BLaER1 treated with 17β-estradiol and CSF1 and Interleukin-3, amounts not matched to agents 10 nM and 100 nM (cell line): Measurements from ENCODE around the gene NHS.

Experiments used
- H3K27ac ChIP-seq, 11 experiments: shearing (Covaris generic); formaldehyde crosslinking; 2 replicates each; pipeline ENCODE4 v1.8.1; 2022
- H3K27me3 ChIP-seq, 11 experiments: shearing (Covaris generic); formaldehyde crosslinking; 2 replicates each; pipeline ENCODE4 v1.8.1; 2022
- H3K36me3 ChIP-seq, 11 experiments: shearing (Covaris generic); formaldehyde crosslinking; 2 replicates each; pipeline ENCODE4 v1.8.1; 2022
- H3K4me1 ChIP-seq, 10 experiments: shearing (Covaris generic); formaldehyde crosslinking; 2 replicates each; pipeline ENCODE4 v1.8.1; 2022
- H3K4me2 ChIP-seq, 11 experiments: shearing (Covaris generic); formaldehyde crosslinking; 2 replicates each; pipeline ENCODE4 v1.8.1; 2022
- H3K4me3 ChIP-seq, 10 experiments: shearing (Covaris generic); formaldehyde crosslinking; 2 replicates each; pipeline ENCODE4 v1.8.1; 2022
- H3K9ac ChIP-seq, 11 experiments: shearing (Covaris generic); formaldehyde crosslinking; 2 replicates each; pipeline ENCODE4 v1.8.1; 2022
- H3K9me3 ChIP-seq, 11 experiments: shearing (Covaris generic); formaldehyde crosslinking; replicated peaks in 1 of 11; 2 replicates each; pipeline ENCODE4 v1.8.1; 2022
- H4K20me1 ChIP-seq, 11 experiments: shearing (Covaris generic); formaldehyde crosslinking; 2 replicates each; pipeline ENCODE4 v1.8.1; 2022
- Cebpa-rat ChIP-seq, 11 experiments: shearing (Covaris generic); IDR thresholded peaks; 2 replicates each; pipeline ENCODE4 v1.8.1; 2022

The NHS gene

DNA sequence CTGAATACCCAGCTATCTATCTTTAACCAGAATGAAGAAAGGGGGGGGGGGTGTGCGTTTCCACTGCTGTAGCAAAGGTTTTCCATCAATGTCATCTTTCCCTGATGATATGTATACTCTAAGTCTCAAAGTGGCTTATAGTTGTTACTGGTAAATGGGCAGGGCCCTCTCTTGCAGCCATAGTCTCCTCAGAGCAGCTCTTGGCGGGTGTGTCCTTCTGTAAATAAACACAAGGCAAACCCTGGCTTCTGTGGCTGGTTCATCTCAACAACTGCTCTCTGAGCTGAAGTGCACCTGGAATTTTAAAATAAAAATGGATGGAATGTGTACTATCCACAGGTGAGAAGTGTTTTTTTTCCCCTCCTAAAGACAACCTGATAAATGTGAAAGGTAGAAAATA lies 304.8 kb downstream of the NHS start:
- H3K9me3 ChIP-seq = peaks cover 13 to 26% (median 18%) of the 10 kb centered on the region in 11 experiments; a peak in 21 of 22 replicates
- peaks cover 2 to 13% (median 9%) of the 10 kb centered on the region in 10 experiments; a peak in 15 of 20 replicates for H3K4me1 ChIP-seq
- H3K9ac ChIP-seq = no peak overlapping the region
- H3K36me3 ChIP-seq = no peaks in the 10 kb centered on the region
- H3K4me3 ChIP-seq = no peak overlapping the region
- H3K27ac ChIP-seq = no peak overlapping the region
- peak overlapping the region in 7 of 11 experiments; percentile 11 to 30 (median 17); a peak in 9 of 22 replicates for H3K4me2 ChIP-seq
- no peak for TF ChIP-seq Cebpa-rat (IDR thresholded peaks at IDR 0.05)
- peaks cover 97 to 100% (median 99%) of the 10 kb centered on the region in 11 experiments for H3K27me3 ChIP-seq
- H4K20me1 ChIP-seq = no peaks in the 10 kb centered on the region

DNA sequence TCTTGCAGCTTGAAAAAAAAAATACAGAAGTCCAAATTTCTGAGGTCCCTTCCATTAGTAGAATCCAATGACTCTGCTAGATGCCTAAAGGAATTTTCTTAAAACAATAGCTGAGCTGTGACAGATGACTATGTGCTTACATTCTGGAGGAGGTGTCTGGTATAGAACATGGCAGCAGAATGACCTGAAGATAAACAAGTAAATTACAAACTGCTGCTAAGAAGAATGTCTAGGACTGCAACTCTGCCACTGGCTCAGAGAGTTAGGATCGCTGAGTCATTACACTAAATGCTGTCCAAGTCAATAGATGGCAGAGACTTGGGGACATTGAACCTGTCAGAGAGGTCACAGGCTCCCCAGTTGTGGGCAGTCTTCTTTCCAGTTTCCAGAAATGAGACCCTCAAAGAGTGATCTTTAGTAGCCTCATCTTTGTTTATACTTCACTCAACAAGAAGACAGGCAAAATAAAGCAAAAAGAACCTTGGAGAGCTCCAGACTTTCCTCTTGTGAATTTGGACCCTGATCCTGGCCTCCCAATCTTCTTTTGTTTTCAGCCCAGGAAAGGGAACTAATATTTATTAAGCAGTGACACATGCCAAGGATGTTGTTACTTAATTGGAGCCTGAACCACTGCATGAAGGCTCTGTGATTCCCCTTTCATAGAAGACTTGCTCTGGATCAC lies 305.9 kb downstream of the NHS start:
- Histone ChIP-seq H3K4me2 (0 out of 22 replicates have a peak overlapping the region, but pooled peaks of 1 of the 11 experiments have one; percentile 30), H3K9ac (no peak overlapping the region), H3K4me3 (no peak overlapping the region), H3K27me3 (peaks cover 99 to 100% (median 100%) of the 10 kb centered on the region in 11 experiments), H4K20me1 (no peaks in the 10 kb centered on the region), H3K27ac (no peak overlapping the region), H3K4me1 (peaks cover 0 to 9% (median 7%) of the 10 kb centered on the region in 10 experiments; a peak in 9 of 20 replicates), H3K9me3 (peaks cover 14 to 35% (median 20%) of the 10 kb centered on the region in 11 experiments; a peak in 21 of 22 replicates), H3K36me3 (no peaks in the 10 kb centered on the region)
- TF ChIP-seq Cebpa-rat (IDR thresholded peaks at IDR 0.05) = no peak

DNA sequence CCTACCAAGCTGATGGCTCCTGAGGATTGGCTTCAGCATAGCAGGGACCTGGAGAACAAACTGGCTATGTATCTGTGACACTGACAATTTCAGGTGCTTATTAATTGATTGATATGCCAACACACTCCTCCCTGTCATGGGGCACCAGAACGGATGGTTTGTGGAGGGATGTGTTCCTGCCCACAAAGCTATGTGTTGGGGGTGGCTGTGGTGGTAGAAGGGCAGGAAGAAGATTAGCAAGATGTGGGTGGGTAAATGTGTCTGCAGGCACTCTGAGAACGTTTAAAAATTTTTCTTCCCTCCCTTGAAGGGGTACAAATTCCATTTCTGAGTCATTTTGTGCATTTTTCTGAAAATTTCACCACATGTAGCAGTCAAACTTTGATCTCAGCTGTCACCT lies 307.3 kb downstream of the NHS start:
- no peaks in the 10 kb centered on the region for H3K36me3 ChIP-seq
- no peak for TF ChIP-seq Cebpa-rat (IDR thresholded peaks at IDR 0.05)
- H3K4me2 ChIP-seq = no peak overlapping the region
- H4K20me1 ChIP-seq = no peaks in the 10 kb centered on the region
- H3K9ac ChIP-seq = no peak overlapping the region
- no peak overlapping the region for H3K4me3 ChIP-seq
- H3K9me3 ChIP-seq = peaks cover 14 to 41% (median 25%) of the 10 kb centered on the region in 11 experiments; a peak in 21 of 22 replicates
- peaks cover 0 to 9% (median 7%) of the 10 kb centered on the region in 10 experiments; a peak in 9 of 20 replicates for H3K4me1 ChIP-seq
- no peak overlapping the region for H3K27ac ChIP-seq
- H3K27me3 ChIP-seq = peaks cover 99 to 100% (median 100%) of the 10 kb centered on the region in 11 experiments

DNA sequence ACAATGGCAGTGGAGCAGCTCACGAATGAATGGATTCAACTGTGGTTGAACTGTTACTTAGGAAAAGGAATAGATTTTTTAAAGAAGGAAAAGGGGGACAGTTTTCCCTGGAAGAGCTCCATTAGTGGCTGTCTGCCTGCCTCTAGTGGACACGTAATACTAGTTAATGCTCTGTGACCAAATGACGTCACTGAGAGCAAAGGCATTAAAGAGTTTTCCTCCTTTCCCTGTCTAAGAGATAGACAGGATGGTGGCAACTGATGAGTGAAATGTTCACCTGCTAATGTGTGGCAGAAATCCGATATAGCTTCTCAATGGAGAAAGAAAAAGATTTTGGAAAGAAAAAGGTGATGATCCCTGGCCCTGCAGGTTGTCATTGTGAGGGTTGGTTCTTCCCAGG lies 310.0 kb downstream of the NHS start:
- peaks cover 90 to 100% (median 99%) of the 10 kb centered on the region in 11 experiments for H3K27me3 ChIP-seq
- no peak overlapping the region for H3K9ac ChIP-seq
- no peaks in the 10 kb centered on the region for H3K36me3 ChIP-seq
- no peaks in the 10 kb centered on the region; a peak in 1 of 22 replicates for H4K20me1 ChIP-seq
- H3K4me3 ChIP-seq = no peak overlapping the region
- TF ChIP-seq Cebpa-rat (IDR thresholded peaks at IDR 0.05) = no peak
- peaks cover 14 to 41% (median 25%) of the 10 kb centered on the region in 11 experiments; a peak in 21 of 22 replicates for H3K9me3 ChIP-seq
- no peak overlapping the region for H3K27ac ChIP-seq
- H3K4me2 ChIP-seq = no peak overlapping the region
- H3K4me1 ChIP-seq = peaks cover 0 to 13% (median 9%) of the 10 kb centered on the region in 10 experiments; a peak in 15 of 20 replicates

DNA sequence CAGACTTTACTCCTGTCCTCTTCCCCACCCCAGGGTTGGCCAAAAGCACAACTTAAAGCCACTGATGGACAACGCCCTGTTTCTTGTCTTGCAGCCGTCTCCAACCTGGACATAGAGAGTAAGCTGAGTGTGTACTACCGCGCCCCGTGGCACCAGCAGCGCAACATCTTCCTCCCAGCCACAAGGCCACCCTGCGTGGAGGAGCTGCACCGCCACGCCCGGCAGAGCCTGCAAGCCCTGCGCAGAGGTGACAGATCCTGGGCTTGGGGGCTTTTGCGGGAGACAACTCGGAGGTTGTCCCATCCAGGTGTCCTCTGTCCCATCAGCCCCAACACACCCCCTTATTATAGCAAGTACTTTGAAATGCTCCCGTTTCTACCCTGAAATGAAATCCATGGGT lies 312.6 kb downstream of the NHS start:
- H3K9me3 ChIP-seq = peaks cover 14 to 39% (median 23%) of the 10 kb centered on the region in 11 experiments; a peak in 21 of 22 replicates
- no peak overlapping the region for H3K4me3 ChIP-seq
- peaks cover 77 to 100% (median 95%) of the 10 kb centered on the region in 11 experiments for H3K27me3 ChIP-seq
- peaks cover 0 to 19% (median 10%) of the 10 kb centered on the region in 10 experiments; a peak in 13 of 20 replicates for H3K4me1 ChIP-seq
- H3K27ac ChIP-seq = no peak overlapping the region
- TF ChIP-seq Cebpa-rat (IDR thresholded peaks at IDR 0.05) = no peak
- no peak overlapping the region for H3K9ac ChIP-seq
- peaks cover 0 to 10% (median 0%) of the 10 kb centered on the region in 11 experiments; a peak in 2 of 22 replicates for H4K20me1 ChIP-seq
- no peaks in the 10 kb centered on the region for H3K36me3 ChIP-seq
- H3K4me2 ChIP-seq = no peak overlapping the region

DNA sequence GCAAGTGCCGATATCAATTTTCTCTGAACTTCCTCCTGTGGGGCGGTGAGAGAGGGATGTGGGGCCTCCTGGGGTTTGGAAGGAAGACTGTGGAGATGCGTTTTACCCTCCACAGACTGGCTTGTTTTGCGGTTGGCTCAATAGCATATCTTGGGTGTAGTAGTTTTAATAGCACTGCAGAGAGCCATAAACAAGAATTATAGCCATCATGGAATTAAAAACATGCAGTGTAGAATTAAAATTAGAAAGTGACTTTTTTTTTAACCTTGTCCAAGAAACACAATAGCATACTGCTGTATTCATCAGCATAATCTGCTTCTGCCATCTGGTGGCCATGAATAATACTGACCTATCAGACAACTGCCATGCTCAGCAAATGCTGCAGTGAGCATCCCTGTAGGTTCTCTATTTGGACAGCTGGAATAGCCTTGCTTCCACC lies 315.0 kb downstream of the NHS start:
- Histone ChIP-seq H3K27me3 (peaks cover 69 to 99% (median 93%) of the 10 kb centered on the region in 11 experiments), H4K20me1 (peaks cover 0 to 10% (median 0%) of the 10 kb centered on the region in 11 experiments; a peak in 2 of 22 replicates), H3K9ac (no peak overlapping the region), H3K4me3 (no peak overlapping the region), H3K4me1 (peaks cover 0 to 26% (median 11%) of the 10 kb centered on the region in 10 experiments; a peak in 13 of 20 replicates), H3K27ac (no peak overlapping the region), H3K4me2 (peak overlapping the region in 9 of 11 experiments; percentile 1 to 56 (median 20); a peak in 10 of 22 replicates), H3K36me3 (no peaks in the 10 kb centered on the region), H3K9me3 (peaks cover 0 to 15% (median 4%) of the 10 kb centered on the region in 11 experiments; a peak in 9 of 22 replicates)
- TF ChIP-seq Cebpa-rat (IDR thresholded peaks at IDR 0.05) = no peak

DNA sequence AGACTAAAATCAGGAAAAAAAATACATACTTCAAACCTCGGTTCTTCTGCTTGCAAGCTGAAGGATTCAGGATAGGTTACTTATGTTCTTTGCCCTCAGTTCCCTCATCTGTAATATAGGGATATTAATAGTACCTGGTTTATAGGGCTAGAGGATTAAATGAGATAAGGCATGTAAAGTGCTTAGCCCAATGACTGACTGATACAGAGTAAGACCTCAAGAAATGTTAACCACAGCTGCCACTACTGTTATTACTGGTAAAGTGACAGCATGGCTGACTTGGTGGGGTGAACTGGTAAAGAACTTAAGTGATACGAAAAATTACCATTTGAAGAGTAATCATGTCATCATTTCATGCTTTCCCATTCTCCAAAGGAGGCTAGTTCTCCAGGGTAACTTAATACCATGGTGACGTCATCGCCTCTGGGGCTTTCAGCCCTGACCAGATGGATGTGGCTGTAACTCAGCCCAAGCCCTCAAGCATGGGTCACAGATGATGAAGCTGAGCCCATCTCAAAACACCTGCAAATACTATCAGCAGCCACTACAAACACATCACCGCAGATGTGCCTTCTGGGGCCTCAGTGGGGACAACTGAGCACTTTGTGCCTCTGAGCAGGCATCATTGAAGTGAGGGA lies 317.8 kb downstream of the NHS start:
- no peak overlapping the region for H3K9ac ChIP-seq
- H3K27me3 ChIP-seq = peaks cover 55 to 96% (median 86%) of the 10 kb centered on the region in 11 experiments
- no peak overlapping the region for H3K27ac ChIP-seq
- no peak for TF ChIP-seq Cebpa-rat (IDR thresholded peaks at IDR 0.05)
- H3K36me3 ChIP-seq = no peaks in the 10 kb centered on the region
- peaks cover 0 to 10% (median 0%) of the 10 kb centered on the region in 11 experiments; a peak in 2 of 22 replicates for H4K20me1 ChIP-seq
- H3K9me3 ChIP-seq = no peaks in the 10 kb centered on the region
- H3K4me1 ChIP-seq = peaks cover 0 to 26% (median 11%) of the 10 kb centered on the region in 10 experiments; a peak in 13 of 20 replicates
- H3K4me3 ChIP-seq = no peak overlapping the region
- H3K4me2 ChIP-seq = peak overlapping the region in 4 of 11 experiments; percentile 4 to 19 (median 16); a peak in 3 of 22 replicates

DNA sequence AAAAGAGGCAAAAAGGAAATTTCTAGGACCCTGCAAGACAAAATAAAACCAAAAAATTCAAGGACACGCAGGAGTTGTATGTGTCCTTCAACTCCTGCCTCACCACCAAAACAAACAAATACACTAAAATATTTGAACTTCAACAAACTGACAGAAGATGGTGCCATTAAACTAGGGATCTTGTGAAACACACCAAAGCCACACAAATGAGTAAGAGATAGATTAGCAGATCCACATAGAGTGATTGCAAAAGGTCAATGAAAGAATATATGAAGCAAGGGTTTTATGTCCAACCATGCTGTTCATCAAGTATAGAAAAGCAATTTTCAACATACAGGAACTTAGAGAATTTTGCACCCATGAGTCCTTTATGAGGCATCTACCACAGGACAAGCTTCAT lies 322.2 kb downstream of the NHS start:
- H3K27me3 ChIP-seq = peaks cover 45 to 91% (median 83%) of the 10 kb centered on the region in 11 experiments
- no peaks in the 10 kb centered on the region; a peak in 1 of 22 replicates for H4K20me1 ChIP-seq

DNA sequence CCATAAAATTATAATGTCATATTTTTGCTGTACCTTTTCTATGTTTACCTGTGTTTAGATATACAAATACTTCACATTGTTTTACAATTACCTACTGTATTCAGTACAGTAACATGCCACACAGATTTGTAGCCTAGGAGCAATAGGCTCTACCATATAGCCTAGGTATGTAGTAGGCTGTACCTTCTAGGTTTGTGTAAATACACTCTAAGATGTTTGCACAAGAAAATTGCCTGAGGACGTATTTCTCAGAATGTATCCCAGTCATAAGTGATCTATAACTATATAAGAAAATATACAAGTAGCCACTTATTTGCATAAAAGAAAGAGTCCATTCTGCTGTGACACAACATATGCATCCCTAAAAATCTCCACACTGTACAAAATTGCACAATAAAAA lies 326.0 kb downstream of the NHS start:
- Histone ChIP-seq H3K4me1 (no peaks in the 10 kb centered on the region), H3K27ac (no peak overlapping the region), H3K4me2 (no peak overlapping the region), H3K27me3 (peaks cover 56 to 97% (median 88%) of the 10 kb centered on the region in 11 experiments), H3K36me3 (no peaks in the 10 kb centered on the region), H4K20me1 (no peaks in the 10 kb centered on the region; a peak in 1 of 22 replicates), H3K4me3 (no peak overlapping the region), H3K9me3 (no peaks in the 10 kb centered on the region), H3K9ac (no peak overlapping the region)
- no peak for TF ChIP-seq Cebpa-rat (IDR thresholded peaks at IDR 0.05)

More for the DNA sequence above, 322.2 kb downstream of the NHS start:
- no peak overlapping the region for H3K4me2 ChIP-seq
- no peaks in the 10 kb centered on the region for H3K36me3 ChIP-seq
- TF ChIP-seq Cebpa-rat (IDR thresholded peaks at IDR 0.05) = no peak
- no peak overlapping the region for H3K9ac ChIP-seq
- H3K27ac ChIP-seq = no peak overlapping the region
- H3K9me3 ChIP-seq = no peaks in the 10 kb centered on the region
- peaks cover 0 to 12% (median 1%) of the 10 kb centered on the region in 10 experiments; a peak in 7 of 20 replicates for H3K4me1 ChIP-seq
- H3K4me3 ChIP-seq = no peak overlapping the region
